A673 (cell line): ENCODE results near the gene CXCR6. TPM values are rescaled to one million over a fixed set of nuclear protein-coding genes. Genes with fewer than 3 reads are reported as not detected.

Source experiments
- BruUV-seq: library from RNA; stranded (reverse); fragments of 400-500 nt; replicated peaks from 2 replicates; lab custom pipeline; 2021; lab: Mats Ljungman, UMichigan
- CTCF ChIA-PET: fragments of 300-600 bp; sonication (Branson Sonifier 250); formaldehyde crosslinking; loops from one replicate; lab custom pipeline; 2022; ENCODE audit warnings: antibody characterized with exemption; lab: Charles Lee
- POLR2A ChIA-PET: fragments of 300-600 bp; sonication (Branson Sonifier 250); formaldehyde crosslinking; loops from one replicate; lab custom pipeline; 2022; ENCODE audit warnings: antibody characterized with exemption; ENCODE audit not compliant: low non-redundant PET; lab: Charles Lee
- DNase-seq: peaks from one replicate; pipeline ENCODE4 v3.0.0-alpha.2; 2015; ENCODE audit warnings: low spot score
- H3K27ac ChIP-seq: fragments of 200-600 bp; sonication (generic); 2 replicates; pipeline ENCODE4 v1.5.1; 2016; ENCODE audit warnings: mixed run types, low read depth, mild to moderate bottlenecking, mixed read lengths, antibody characterized with exemption, low read length; ENCODE audit not compliant: poor library complexity, severe bottlenecking
- H3K27me3 ChIP-seq: fragments of 200-600 bp; sonication (generic); replicated peaks from 2 replicates; pipeline ENCODE4 v1.6.1; 2017; ENCODE audit warnings: mixed run types, low read depth, mild to moderate bottlenecking, mixed read lengths, antibody characterized with exemption, low read length; ENCODE audit not compliant: insufficient read depth, poor library complexity
- H3K36me3 ChIP-seq: fragments of 200-600 bp; sonication (generic); 2 replicates; pipeline ENCODE4 v1.6.1; 2016; ENCODE audit warnings: mixed run types, mild to moderate bottlenecking, mixed read lengths, antibody characterized with exemption, low read length; ENCODE audit not compliant: insufficient read depth, poor library complexity, severe bottlenecking
- H3K4me1 ChIP-seq: fragments of 200-600 bp; sonication (generic); 2 replicates; pipeline ENCODE4 v1.6.1; 2017; ENCODE audit warnings: mixed run types, mild to moderate bottlenecking, mixed read lengths, antibody characterized with exemption, low read length; ENCODE audit not compliant: insufficient read depth, poor library complexity, severe bottlenecking
- H3K4me3 ChIP-seq: fragments of 200-600 bp; sonication (generic); 2 replicates; pipeline ENCODE4 v1.5.1; 2016; ENCODE audit warnings: low read depth, mixed run types, mild to moderate bottlenecking, mixed read lengths, low read length; ENCODE audit not compliant: poor library complexity, severe bottlenecking
- H3K9me3 ChIP-seq: fragments of 200-600 bp; sonication (generic); 2 replicates; pipeline ENCODE4 v1.6.1; 2016; ENCODE audit warnings: mixed run types, low read depth, mild to moderate bottlenecking, mixed read lengths, antibody characterized with exemption, low read length; ENCODE audit not compliant: poor library complexity, severe bottlenecking
- CTCF ChIP-seq: fragments of 300-800, 200-600 bp; sonication (generic); conservative IDR thresholded peaks from 2 replicates; pipeline ENCODE4 v1.5.1; 2017; ENCODE audit warnings: low read depth, mild to moderate bottlenecking, antibody characterized with exemption, low read length, moderate library complexity, mixed read lengths
- EZH2 ChIP-seq: fragments of 200-600 bp; sonication (generic); IDR thresholded peaks from 2 replicates; pipeline ENCODE4 v1.6.1; 2017; ENCODE audit warnings: borderline replicate concordance, low read depth, mild to moderate bottlenecking, mixed read lengths, antibody characterized with exemption, low read length; ENCODE audit not compliant: poor library complexity, severe bottlenecking
- intact Hi-C: fragments of 100-400 bp; cut with micrococcal nuclease; formaldehyde crosslinking; loops from one replicate; pipeline ENCODE4 v1.10.0; 2022; ENCODE audit not compliant: unreplicated experiment
- total RNA-seq: library from RNA; stranded (reverse); gene quantifications from 2 replicates; pipeline ENCODE4 v1.2.3, GENCODE V29; 2021

The CXCR6 gene
- total RNA-seq, 1 experiment from 2014 or later = not detected

GRCh38 chr3:45955706-45956105 is 12.4 kb downstream of the CXCR6 start:
- Histone ChIP-seq H3K4me1 (no peaks in the 10 kb centered on the region), H3K4me3 (no peak overlapping the region), H3K36me3 (peaks cover 3% of the 10 kb centered on the region), H3K27me3 (no peaks in the 10 kb centered on the region), H3K27ac (no peak overlapping the region), H3K9me3 (no peaks in the 10 kb centered on the region)
- BruUV-seq = no TSS peak
- ChIA-PET CTCF (no interaction called here), POLR2A (no interaction called here)
- TF ChIP-seq CTCF (no peak), EZH2 (no peak)
- intact Hi-C loops = no loop called here
- no peak for DNase-seq

- no peak for DNase-seq
- Histone ChIP-seq H3K4me1 (no peaks in the 10 kb centered on the region), H3K27ac (no peak overlapping the region), H3K27me3 (no peaks in the 10 kb centered on the region), H3K9me3 (no peaks in the 10 kb centered on the region), H3K36me3 (peaks cover 5% of the 10 kb centered on the region), H3K4me3 (no peak overlapping the region)
- ChIA-PET CTCF (no interaction called here), POLR2A (no interaction called here)
- TF ChIP-seq CTCF (no peak), EZH2 (no peak)
- BruUV-seq = no TSS peak
- intact Hi-C loops = no loop called here
Observed at GRCh38 chr3:45957586-45957985, 14.3 kb downstream of the CXCR6 start.

GRCh38 chr3:45958321-45958791 is 15.1 kb downstream of the CXCR6 start:
- intact Hi-C loops = no loop called here
- CTCF ChIA-PET = no interaction called here
- TF ChIP-seq EZH2 (no peak), CTCF (no peak)
- no peaks in the 10 kb centered on the region for H3K4me1 ChIP-seq
- no peaks in the 10 kb centered on the region for H3K9me3 ChIP-seq
- no peak for DNase-seq
- no peaks in the 10 kb centered on the region for H3K27me3 ChIP-seq
- POLR2A ChIA-PET = no interaction called here
- peaks cover 5% of the 10 kb centered on the region for H3K36me3 ChIP-seq
- BruUV-seq = no TSS peak
- no peak overlapping the region for H3K27ac ChIP-seq
- no peak overlapping the region for H3K4me3 ChIP-seq
